Activated CD8-positive, alpha-beta T cell treated with anti-CD3 and anti-CD28 coated beads for 36 hours (primary cell): ENCODE data around the gene TRIM47. TPM values are rescaled to one million over a fixed set of nuclear protein-coding genes. Genes with fewer than 3 reads are reported as not detected.

Source experiments
- ATAC-seq: fragments of 200-7000 bp; cut with Tn5 transposase; one replicate; pipeline ENCODE4 v1.10.0; 2021; ENCODE audit warnings: mild to moderate bottlenecking, moderate library complexity
- CTCF ChIA-PET: fragments of 350-600 bp; sonication (Branson Sonifier 250); formaldehyde crosslinking; loops from one replicate; lab custom pipeline; 2021; ENCODE audit warnings: antibody characterized with exemption; lab: Charles Lee
- POLR2A ChIA-PET: fragments of 350-600 bp; sonication (Branson Sonifier 250); formaldehyde crosslinking; loops from one replicate; lab custom pipeline; 2021; ENCODE audit warnings: antibody characterized with exemption; lab: Charles Lee
- DNase-seq: peaks from one replicate; pipeline ENCODE4 v3.0.0-alpha.2; 2020
- H3K27ac Mint-ChIP-seq: one replicate; pipeline ENCODE4 v1.8.0; 2021; ENCODE audit warnings: mild to moderate bottlenecking, mixed read lengths
- H3K27me3 Mint-ChIP-seq: one replicate; pipeline ENCODE4 v1.8.0; 2021; ENCODE audit warnings: mixed read lengths
- H3K36me3 Mint-ChIP-seq: one replicate; pipeline ENCODE4 v1.8.0; 2021; ENCODE audit warnings: low read depth, mixed read lengths
- H3K4me1 Mint-ChIP-seq: one replicate; pipeline ENCODE4 v1.8.0; 2021; ENCODE audit warnings: low read depth, mixed read lengths
- H3K4me3 Mint-ChIP-seq: one replicate; pipeline ENCODE4 v1.8.0; 2021; ENCODE audit warnings: mild to moderate bottlenecking, moderate library complexity, mixed read lengths
- H3K9me3 Mint-ChIP-seq: one replicate; pipeline ENCODE4 v1.8.0; 2021; ENCODE audit warnings: mixed read lengths
- CTCF ChIP-seq: fragments of 200-600 bp; IDR thresholded peaks from one replicate; pipeline ENCODE4 v1.8.0; 2022; ENCODE audit warnings: antibody characterized with exemption, mild to moderate bottlenecking
- intact Hi-C: fragments of 100-400 bp; cut with micrococcal nuclease; formaldehyde crosslinking; loops from one replicate; pipeline ENCODE4 v1.10.0; 2022
- total RNA-seq, 2 experiments: library from RNA; stranded (reverse); gene quantifications; one replicate each; pipeline ENCODE4 v1.2.3, GENCODE V29; 2021

Gene TRIM47
- total RNA-seq, 2 experiments from 2014 or later = 16.6 to 16.8 TPM

- no peak for DNase-seq
- H3K36me3 Mint-ChIP-seq = peaks cover 3% of the 10 kb centered on the region
Measured at GRCh38 chr17:75880266-75880665, 1.9 kb upstream of the TRIM47 start.

GRCh38 chr17:75877752-75878173, 618 bp downstream of the TRIM47 start:
- no peaks in the 10 kb centered on the region for H3K9me3 Mint-ChIP-seq
- CTCF ChIA-PET = interaction anchor here (0.7 to 9.5 kb wide), 21 partner anchors 8 to 508 kb away, joined by 3 to 107 read pairs (median 4); partner anchors contain the start of genes TRIM65, UNK and WBP2
- peak; percentile 67 for TF ChIP-seq CTCF
- peak overlapping the region; percentile 80 for H3K4me3 Mint-ChIP-seq
- DNase-seq (peak; percentile 81), ATAC-seq (peak; percentile 65)
- no peaks in the 10 kb centered on the region for H3K27me3 Mint-ChIP-seq
- H3K27ac Mint-ChIP-seq = peak overlapping the region; percentile 88
- H3K36me3 Mint-ChIP-seq = peaks cover 3% of the 10 kb centered on the region
- POLR2A ChIA-PET = interaction anchor here (0.9 to 6.5 kb wide), 7 partner anchors 8 to 45 kb away, joined by 3 to 100 read pairs (median 6); partner anchors contain the start of genes MRPL38, TRIM65 and WBP2
- peaks cover 25% of the 10 kb centered on the region for H3K4me1 Mint-ChIP-seq
- intact Hi-C loops = no loop called here

More at GRCh38 chr17:75880266-75880665, 1.9 kb upstream of the TRIM47 start:
- Mint-ChIP-seq H3K27me3 (no peaks in the 10 kb centered on the region), H3K27ac (no peak overlapping the region), H3K4me3 (no peak overlapping the region), H3K4me1 (peaks cover 17% of the 10 kb centered on the region), H3K9me3 (no peaks in the 10 kb centered on the region)
- ChIA-PET POLR2A (interaction anchor here (1.1 to 5.4 kb wide), 3 partner anchors 10 to 16 kb away, joined by 3 to 100 read pairs (median 3); partner anchors contain the start of gene TRIM65), CTCF (interaction anchor here (0.8 to 3.9 kb wide), 3 partner anchors 18 to 248 kb away, joined by 3 to 34 read pairs (median 5); no protein-coding TSS in a partner anchor)
- intact Hi-C loops = no loop called here
- TF ChIP-seq CTCF = no peak
- no peak for ATAC-seq

- TF ChIP-seq CTCF = no peak
- intact Hi-C loops = no loop called here
- ATAC-seq (peak; percentile 15), DNase-seq (peak; percentile 70)
- H3K27me3 Mint-ChIP-seq = no peaks in the 10 kb centered on the region
- H3K9me3 Mint-ChIP-seq = no peaks in the 10 kb centered on the region
- peaks cover 3% of the 10 kb centered on the region for H3K36me3 Mint-ChIP-seq
- ChIA-PET POLR2A (interaction anchor here (0.9 to 6.5 kb wide), 6 partner anchors 8 to 44 kb away, joined by 3 to 100 read pairs (median 10); partner anchors contain the start of genes MRPL38, TRIM65 and WBP2), CTCF (interaction anchor here (0.7 to 9.5 kb wide), 19 partner anchors 7 to 508 kb away, joined by 3 to 107 read pairs (median 4); partner anchors contain the start of genes TRIM65 and WBP2)
- peak overlapping the region; percentile 88 for H3K27ac Mint-ChIP-seq
- peaks cover 29% of the 10 kb centered on the region for H3K4me1 Mint-ChIP-seq
- peak overlapping the region; percentile 80 for H3K4me3 Mint-ChIP-seq
Measured at GRCh38 chr17:75876938-75877751, 1.2 kb downstream of the TRIM47 start.

- peaks cover 26% of the 10 kb centered on the region for H3K4me1 Mint-ChIP-seq
Measured at GRCh38 chr17:75876190-75876937, 2.0 kb downstream of the TRIM47 start.

More at GRCh38 chr17:75876190-75876937, 2.0 kb downstream of the TRIM47 start:
- POLR2A ChIA-PET = interaction anchor here (0.7 to 6.5 kb wide), 11 partner anchors 12 to 393 kb away, joined by 3 to 100 read pairs (median 6); partner anchors contain the start of genes MRPL38, TRIM65 and WBP2
- H3K27me3 Mint-ChIP-seq = no peaks in the 10 kb centered on the region
- DNase-seq (peak; percentile 88), ATAC-seq (peak; percentile 75)
- peak overlapping the region; percentile 88 for H3K27ac Mint-ChIP-seq
- H3K9me3 Mint-ChIP-seq = no peaks in the 10 kb centered on the region
- H3K36me3 Mint-ChIP-seq = peaks cover 3% of the 10 kb centered on the region
- intact Hi-C loops = no loop called here
- CTCF ChIA-PET = interaction anchor here (0.9 to 9.5 kb wide), 17 partner anchors 10 to 129 kb away, joined by 3 to 107 read pairs (median 4); partner anchors contain the start of genes GALK1, TRIM65 and WBP2
- TF ChIP-seq CTCF = peak; percentile 39
- H3K4me3 Mint-ChIP-seq = peak overlapping the region; percentile 80
